DMS79 (cell line): ENCODE data around the gene CD6.

Experiments used
- DNase-seq: peaks from one replicate; lab custom pipeline; 2025; lab: John Stamatoyannopoulos, UW

Gene CD6

DNA sequence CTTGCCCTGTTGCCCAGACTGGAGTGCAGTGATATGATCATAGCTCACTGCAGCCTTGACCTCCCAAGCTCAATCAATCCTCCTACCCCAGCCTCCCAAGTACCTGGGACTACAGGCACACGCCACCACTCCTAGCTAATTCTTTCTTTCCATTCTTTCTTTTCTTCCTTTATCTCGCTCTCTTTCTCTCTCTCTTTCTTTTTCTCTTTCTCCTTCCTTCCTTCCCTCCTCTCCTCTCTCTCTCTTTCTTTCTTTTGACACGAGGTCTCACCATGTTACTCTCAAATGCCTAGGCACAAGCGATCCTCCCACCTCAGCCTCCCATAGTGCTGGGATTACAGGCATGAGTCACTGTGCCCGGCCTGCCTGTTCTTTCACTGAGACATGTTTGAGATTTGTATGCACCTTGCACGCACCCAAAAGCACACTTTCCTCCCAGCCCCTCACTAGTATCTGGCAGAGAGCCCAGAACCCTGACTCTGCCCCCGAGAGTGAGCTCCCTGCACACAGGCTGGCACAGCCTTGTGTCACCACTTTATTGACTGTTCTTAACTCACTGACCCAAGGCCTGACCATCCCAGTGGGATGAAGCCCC is 56.8 kb downstream of the CD6 start:
- DNase-seq = peak; percentile 33

GRCh38 chr11:61032824-61033223 is 61.3 kb downstream of the CD6 start:
- DNase-seq = no peak

DNA sequence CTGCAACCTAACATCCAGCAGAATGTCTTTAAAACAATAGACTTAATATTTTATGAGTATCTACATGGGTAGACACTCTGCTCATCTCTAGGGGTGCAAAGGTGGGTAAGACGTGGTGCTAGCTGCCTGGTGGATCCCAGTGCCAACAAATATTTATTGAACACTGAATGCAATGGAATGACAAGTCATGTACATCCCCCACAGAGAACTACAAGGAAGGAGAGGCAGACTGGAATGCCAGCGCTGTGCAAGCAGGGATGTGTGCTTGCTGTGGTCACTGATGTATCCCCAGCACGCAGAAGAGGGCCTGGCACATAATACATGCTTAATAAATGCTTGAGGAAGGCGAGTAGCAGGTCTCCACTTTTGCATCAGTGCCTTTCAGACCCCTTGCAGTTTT is 61.9 kb downstream of the CD6 start:
- no peak for DNase-seq

DNA sequence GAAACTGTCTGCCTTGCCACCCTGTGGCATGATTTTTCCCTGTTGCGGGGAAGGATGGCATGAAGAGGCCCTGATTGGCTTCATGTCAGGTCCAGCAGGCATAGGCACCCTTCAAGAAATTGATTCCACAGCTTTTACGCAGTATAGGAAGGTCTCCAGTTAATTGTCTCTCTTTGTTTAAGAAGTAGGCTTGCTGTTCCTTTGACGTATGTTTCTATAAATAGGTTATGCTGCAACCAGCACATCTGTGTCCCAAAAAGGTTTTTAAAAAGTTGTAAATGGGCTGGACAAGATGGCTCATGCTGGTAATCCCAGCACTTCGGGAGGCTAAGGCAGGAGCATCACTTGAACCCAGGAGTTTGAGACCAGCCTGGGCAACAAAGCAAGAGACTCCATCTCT is 62.6 kb downstream of the CD6 start:
- DNase-seq = no peak

GRCh38 chr11:61034704-61035525 is 63.4 kb downstream of the CD6 start:
- DNase-seq = no peak

GRCh38 chr11:61035526-61035835 is 64.0 kb downstream of the CD6 start:
- DNase-seq = no peak

- no peak for DNase-seq
Measured at GRCh38 chr11:61037441-61038093, 66.1 kb downstream of the CD6 start.

- no peak for DNase-seq
Measured at GRCh38 chr11:61039916-61040315, 68.4 kb downstream of the CD6 start.

- DNase-seq = no peak
Measured at GRCh38 chr11:61041755-61042518, 70.5 kb downstream of the CD6 start.

- DNase-seq = no peak
Measured at GRCh38 chr11:61042537-61042936, 71.1 kb downstream of the CD6 start.

DNA sequence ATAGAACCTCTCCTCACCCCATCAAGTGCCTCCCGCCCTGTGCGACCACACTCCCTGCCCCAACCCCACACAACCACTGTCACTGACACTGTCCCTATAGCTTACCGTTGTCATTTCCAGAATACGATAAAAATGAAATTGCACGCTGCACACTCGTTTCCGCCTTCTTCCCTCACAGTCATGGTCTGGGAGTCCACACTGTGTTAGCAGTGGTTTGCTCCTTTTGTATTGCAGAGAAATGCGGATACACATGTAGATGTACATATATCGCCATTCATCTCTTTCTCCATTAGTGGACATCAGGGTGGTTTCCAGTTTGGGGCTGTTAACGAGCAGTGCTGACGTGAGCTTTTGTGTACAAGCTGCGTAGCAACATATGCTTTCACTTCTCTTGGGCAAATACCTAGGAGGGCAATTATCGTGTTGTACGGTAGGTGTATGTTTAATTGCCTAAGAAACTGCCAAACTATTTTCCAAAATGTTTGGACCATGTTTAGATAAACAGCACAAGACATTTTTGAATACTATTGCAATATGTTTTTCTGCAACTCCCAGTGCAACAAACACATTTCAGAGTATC is 71.6 kb downstream of the CD6 start:
- no peak for DNase-seq

DNA sequence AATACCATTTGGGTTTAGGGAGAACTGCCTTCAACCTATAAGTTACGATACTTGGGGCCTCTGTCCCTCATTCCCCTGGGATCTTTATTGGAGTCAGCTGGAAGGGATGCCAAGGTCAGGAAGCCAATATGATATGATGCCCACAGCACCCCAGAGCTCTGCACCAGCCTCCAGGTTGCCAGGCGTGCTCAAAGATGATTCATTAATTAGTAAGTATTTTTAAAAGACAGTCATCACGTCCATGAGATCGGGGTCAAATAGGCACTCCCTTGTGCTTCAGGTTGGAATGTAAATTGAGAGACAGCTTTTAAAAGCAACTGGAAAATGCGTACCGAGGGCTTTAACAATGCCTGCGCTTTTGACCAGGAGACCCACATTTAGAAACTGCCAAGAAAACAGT is 73.8 kb downstream of the CD6 start:
- no peak for DNase-seq

- no peak for DNase-seq
Measured at GRCh38 chr11:61046833-61047232, 75.4 kb downstream of the CD6 start.

DNA sequence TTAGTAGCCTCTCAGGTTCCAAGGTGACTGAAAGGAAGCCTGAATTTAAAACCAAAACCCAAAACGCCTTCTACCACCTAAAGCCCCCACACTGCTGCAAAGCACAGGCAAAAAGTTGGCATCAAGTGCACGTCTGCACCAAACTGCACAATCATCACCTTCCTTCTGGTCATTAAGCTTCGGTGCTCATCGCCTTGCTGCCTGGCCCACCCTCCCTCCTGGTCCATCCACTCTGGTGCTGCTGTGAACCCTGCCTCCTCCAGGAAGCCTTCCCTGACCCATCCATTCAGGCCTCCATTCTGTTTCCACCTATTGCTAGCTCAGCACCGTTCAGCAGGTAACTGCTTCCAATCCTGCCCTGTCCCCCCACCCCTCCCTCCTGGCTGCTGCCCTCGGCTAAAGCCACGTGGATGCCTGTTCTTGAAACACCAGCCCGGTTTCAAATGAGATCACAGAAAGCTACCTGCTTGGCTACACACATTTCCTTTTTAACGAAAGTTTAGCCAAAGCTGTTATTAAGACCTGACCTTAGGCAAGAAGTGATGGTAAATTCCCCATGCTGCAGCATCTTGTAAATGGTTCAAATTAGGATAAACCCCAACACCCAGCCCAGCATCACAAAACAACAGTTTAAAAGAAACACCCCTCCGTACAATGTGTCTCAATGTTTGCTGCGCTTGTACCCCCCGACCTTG is 77.0 kb downstream of the CD6 start:
- no peak for DNase-seq

DNA sequence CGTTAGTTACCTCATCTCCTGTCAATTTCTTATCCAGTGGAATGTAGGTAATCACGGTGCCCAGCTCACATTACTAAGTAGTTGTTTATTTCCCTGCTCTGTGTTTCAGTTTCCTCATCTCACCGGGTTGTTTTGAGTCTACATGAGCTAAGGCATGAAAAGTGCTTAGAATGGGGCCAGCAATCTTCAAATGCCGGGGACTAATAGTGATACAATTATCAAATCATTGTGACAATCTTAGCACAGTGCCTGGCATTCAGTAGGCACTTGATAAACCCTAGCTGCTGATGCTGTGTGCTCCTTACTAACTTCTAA is 77.5 kb downstream of the CD6 start:
- DNase-seq = no peak

GRCh38 chr11:61049859-61050258 is 78.4 kb downstream of the CD6 start:
- no peak for DNase-seq

GRCh38 chr11:61052182-61052972 is 80.9 kb downstream of the CD6 start:
- no peak for DNase-seq

DNA sequence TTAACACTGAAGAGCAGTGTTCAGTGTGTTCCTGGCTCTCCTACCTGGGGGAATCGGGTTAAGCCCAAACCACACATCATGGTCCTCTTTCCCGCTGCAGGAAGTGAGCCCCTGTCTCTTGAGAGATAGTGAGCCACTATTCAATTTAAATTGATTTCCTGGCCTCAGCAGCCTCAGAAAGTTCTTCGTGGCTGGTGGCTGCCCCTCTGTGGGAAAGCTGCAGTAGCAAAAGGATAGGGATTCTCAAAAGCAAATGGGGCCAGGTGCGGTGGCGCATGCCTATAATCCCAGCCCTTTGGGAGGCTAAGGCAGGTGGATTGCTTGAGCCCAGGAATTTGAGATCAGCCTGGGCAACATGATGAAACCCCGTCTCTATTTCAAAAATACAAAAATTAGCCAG is 81.7 kb downstream of the CD6 start:
- no peak for DNase-seq

GRCh38 chr11:61054513-61054912 is 83.0 kb downstream of the CD6 start:
- no peak for DNase-seq

DNA sequence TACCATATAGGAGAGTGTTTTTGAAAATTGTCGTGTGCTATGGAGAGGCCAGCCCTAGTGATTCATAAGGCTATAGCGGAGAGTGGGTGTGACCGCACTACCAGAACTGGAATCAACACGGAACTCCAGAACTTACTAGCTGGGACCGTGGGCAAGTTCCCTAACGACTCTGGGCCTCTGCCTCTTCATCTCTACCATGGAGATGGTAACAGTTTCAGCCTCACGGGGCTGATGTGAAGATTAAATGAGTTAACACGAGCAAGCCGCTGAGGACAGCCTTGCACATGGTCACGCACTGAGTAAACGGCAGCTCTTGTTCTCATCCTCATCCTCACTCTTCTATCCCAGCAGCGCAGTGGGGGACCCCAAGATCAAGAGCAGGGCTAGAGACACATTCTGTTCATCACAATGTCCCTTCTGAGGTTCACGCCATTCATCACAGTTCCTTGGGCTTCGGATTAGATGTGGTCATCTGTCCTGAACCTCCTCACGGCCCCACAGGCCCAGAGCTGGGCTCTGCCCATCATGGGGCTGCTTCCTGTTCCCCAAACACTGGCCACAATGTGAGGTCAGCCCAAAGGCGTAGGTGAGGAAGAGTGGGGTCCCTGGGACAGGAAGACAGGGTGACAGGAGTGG is 83.6 kb downstream of the CD6 start:
- no peak for DNase-seq

DNA sequence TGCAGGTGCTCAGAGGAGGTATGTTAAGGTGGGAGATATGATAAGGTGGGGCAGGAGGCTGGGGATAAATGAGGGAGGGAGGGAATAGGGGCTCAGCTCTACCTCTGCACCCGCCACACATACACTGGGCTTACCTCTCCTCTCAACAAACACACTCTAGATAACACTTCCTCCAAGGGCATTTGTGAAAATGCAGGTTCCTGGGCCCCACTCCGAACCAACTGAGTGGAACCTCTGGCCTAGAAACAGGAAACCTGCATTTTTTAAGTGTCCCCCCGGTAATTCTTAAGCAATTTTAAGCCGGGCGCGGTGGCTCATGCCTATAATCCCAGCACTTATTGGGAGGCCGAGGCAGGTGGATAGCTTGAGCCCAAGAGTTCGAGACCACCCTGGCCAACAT is 84.3 kb downstream of the CD6 start:
- no peak for DNase-seq
